DND-41 (cell line): Measurements from ENCODE around the gene SLC5A8.

ENCODE experiments used
- CTCF ChIP-seq: IDR thresholded peaks from 2 replicates; pipeline ENCODE4 v1.5.1; 2012; ENCODE audit warnings: borderline replicate concordance, low read length, moderate library complexity, mild to moderate bottlenecking; ENCODE audit not compliant: poor library complexity, severe bottlenecking; ENCODE audit errors: extremely low read depth
- EZH2 ChIP-seq: IDR thresholded peaks from 3 replicates; pipeline ENCODE4 v1.6.1; 2012; ENCODE audit warnings: borderline replicate concordance, low read depth, mild to moderate bottlenecking, moderate library complexity, low read length, inconsistent platforms; ENCODE audit not compliant: severe bottlenecking

GRCh38 chr12:101235686-101236085 is 25.6 kb upstream of the SLC5A8 start:
- TF ChIP-seq CTCF, result no peak
- TF ChIP-seq EZH2, result no peak
